Stomach smooth muscle (tissue), 2 donors: Measurements from ENCODE around the gene STYXL1.

Source experiments
- H3K27ac ChIP-seq: one replicate; pipeline ENCODE4 v1.7.0; 2013; ENCODE audit warnings: mild to moderate bottlenecking, low read length, inconsistent platforms
- H3K27me3 ChIP-seq, 2 donors: one replicate each; pipeline ENCODE4 v1.7.0; 2013; ENCODE audit warnings: low read length in 2 of 2; ENCODE audit not compliant: insufficient read depth in 2 of 2, control insufficient read depth in 1 of 2
- H3K36me3 ChIP-seq, 2 donors: one replicate each; pipeline ENCODE4 v1.7.0; 2013; ENCODE audit warnings: low read length in 2 of 2; ENCODE audit not compliant: control insufficient read depth in 2 of 2, insufficient read depth in 2 of 2
- H3K4me1 ChIP-seq: one replicate; pipeline ENCODE4 v1.7.0; 2013; ENCODE audit warnings: low read length; ENCODE audit not compliant: control insufficient read depth, insufficient read depth
- H3K4me3 ChIP-seq, 2 donors: one replicate each; pipeline ENCODE4 v1.7.0; 2013; ENCODE audit warnings: low read length in 2 of 2
- H3K9ac ChIP-seq, 2 donors: one replicate each; pipeline ENCODE4 v1.7.0; 2013; ENCODE audit warnings: low read length in 2 of 2, mild to moderate bottlenecking in 1 of 2
- H3K9me3 ChIP-seq, 2 donors: one replicate each; pipeline ENCODE4 v1.7.0; 2013; ENCODE audit warnings: low read length in 2 of 2; ENCODE audit not compliant: control insufficient read depth in 2 of 2
- donor health status: healthy.
- donor health status: Pancreatic carcinoma.

Gene STYXL1

GRCh38 chr7:75992083-75992755 lies 55.6 kb downstream of the STYXL1 start:
- Histone ChIP-seq H3K4me1 (peaks cover 38% of the 10 kb centered on the region), H3K4me3 (peak overlapping the region in 1 of 2 donors; percentile 1), H3K27me3 (no peaks in the 10 kb centered on the region), H3K9me3 (no peaks in the 10 kb centered on the region), H3K36me3 (peaks cover under 1 to 7% of the 10 kb centered on the region in 2 donors), H3K27ac (peak overlapping the region; percentile 74), H3K9ac (no peak overlapping the region)

GRCh38 chr7:75991531-75992082 lies 56.2 kb downstream of the STYXL1 start:
- H3K4me3 ChIP-seq, result no peak overlapping the region
- no peaks in the 10 kb centered on the region for H3K27me3 ChIP-seq
- no peaks in the 10 kb centered on the region for H3K9me3 ChIP-seq
- H3K9ac ChIP-seq, result no peak overlapping the region
- peaks cover 38% of the 10 kb centered on the region for H3K4me1 ChIP-seq
- peak overlapping the region; percentile 74 for H3K27ac ChIP-seq
- peaks cover 0 to 11% of the 10 kb centered on the region in 2 donors for H3K36me3 ChIP-seq

GRCh38 chr7:75989500-75990388 lies 58.1 kb downstream of the STYXL1 start:
- peak overlapping the region in 1 of 2 donors; percentile 44 for H3K4me3 ChIP-seq
- peak overlapping the region; percentile 66 for H3K27ac ChIP-seq

GRCh38 chr7:75988568-75989499 lies 59.0 kb downstream of the STYXL1 start:
- peak overlapping the region; percentile 15 to 47 for H3K9ac ChIP-seq
- peak overlapping the region; percentile 66 for H3K27ac ChIP-seq
- H3K4me1 ChIP-seq, result peaks cover 35% of the 10 kb centered on the region
- H3K9me3 ChIP-seq, result no peaks in the 10 kb centered on the region
- H3K36me3 ChIP-seq, result peaks cover 3 to 17% of the 10 kb centered on the region in 2 donors
- H3K4me3 ChIP-seq, result peak overlapping the region in 1 of 2 donors; percentile 44
- H3K27me3 ChIP-seq, result no peaks in the 10 kb centered on the region

More at GRCh38 chr7:75989500-75990388, 58.1 kb downstream of the STYXL1 start:
- no peaks in the 10 kb centered on the region for H3K27me3 ChIP-seq
- H3K9me3 ChIP-seq, result no peaks in the 10 kb centered on the region
- peaks cover 2 to 17% of the 10 kb centered on the region in 2 donors for H3K36me3 ChIP-seq
- peaks cover 36% of the 10 kb centered on the region for H3K4me1 ChIP-seq
- peak overlapping the region; percentile 15 to 47 for H3K9ac ChIP-seq

GRCh38 chr7:75987805-75988567 lies 59.8 kb downstream of the STYXL1 start:
- Histone ChIP-seq H3K9ac (no peak overlapping the region), H3K4me1 (peaks cover 27% of the 10 kb centered on the region), H3K27ac (no peak overlapping the region), H3K4me3 (no peak overlapping the region), H3K9me3 (no peaks in the 10 kb centered on the region), H3K27me3 (no peaks in the 10 kb centered on the region), H3K36me3 (peaks cover 8 to 20% of the 10 kb centered on the region in 2 donors)

- H3K4me3 ChIP-seq, result no peak overlapping the region
- no peak overlapping the region for H3K9ac ChIP-seq
- H3K4me1 ChIP-seq, result peaks cover 24% of the 10 kb centered on the region
- H3K9me3 ChIP-seq, result no peaks in the 10 kb centered on the region
- peak overlapping the region; percentile 31 for H3K27ac ChIP-seq
- H3K27me3 ChIP-seq, result no peaks in the 10 kb centered on the region
- H3K36me3 ChIP-seq, result peaks cover 14 to 20% of the 10 kb centered on the region in 2 donors
These were observed 60.6 kb downstream of the STYXL1 start for GRCh38 chr7:75987026-75987804.

- Histone ChIP-seq H3K4me3 (no peak overlapping the region), H3K27ac (peak overlapping the region; percentile 31), H3K36me3 (peaks cover 15 to 25% of the 10 kb centered on the region in 2 donors), H3K27me3 (no peaks in the 10 kb centered on the region), H3K9me3 (no peaks in the 10 kb centered on the region), H3K4me1 (peaks cover 20% of the 10 kb centered on the region), H3K9ac (no peak overlapping the region)
These were observed 61.5 kb downstream of the STYXL1 start for GRCh38 chr7:75986147-75986781.

GRCh38 chr7:75985518-75986146 lies 62.2 kb downstream of the STYXL1 start:
- no peak overlapping the region for H3K4me3 ChIP-seq
- H3K9me3 ChIP-seq, result no peaks in the 10 kb centered on the region
- H3K9ac ChIP-seq, result no peak overlapping the region
- no peaks in the 10 kb centered on the region for H3K27me3 ChIP-seq
- peaks cover 15 to 29% of the 10 kb centered on the region in 2 donors for H3K36me3 ChIP-seq
- H3K4me1 ChIP-seq, result peaks cover 17% of the 10 kb centered on the region
- H3K27ac ChIP-seq, result no peak overlapping the region
